ENCODE data around the gene NUP37. TPM values are rescaled to one million over a fixed set of nuclear protein-coding genes. Genes with fewer than 3 reads are reported as not detected.
A peak's percentile ranks its signal among the peaks of the same experiment; 100 is the strongest.

Gene NUP37
- total RNA-seq, 2 experiments from 2014 or later: 47.7 to 49.2 TPM

- H3K9me3 Mint-ChIP-seq: no peaks in the 10 kb centered on the region
- no peak for DNase-seq
- ATAC-seq (ENCODE audit: low read depth): no peak
- H3K27ac Mint-ChIP-seq: no peak overlapping the region
- H3K27me3 Mint-ChIP-seq: peaks cover 1% of the 10 kb centered on the region
- POLR2A ChIA-PET: no interaction called here
- peaks cover 4% of the 10 kb centered on the region for H3K36me3 Mint-ChIP-seq
- no peak overlapping the region for H3K4me3 Mint-ChIP-seq
- H3K4me1 Mint-ChIP-seq: peaks cover 7% of the 10 kb centered on the region
Measured at GRCh38 chr12:102067574-102068258, 52.2 kb downstream of the NUP37 start.

GRCh38 chr12:102064476-102064875 is 55.4 kb downstream of the NUP37 start:
- Mint-ChIP-seq H3K4me3 (no peak overlapping the region), H3K27ac (no peak overlapping the region), H3K36me3 (peaks cover 4% of the 10 kb centered on the region), H3K27me3 (peaks cover 1% of the 10 kb centered on the region), H3K4me1 (peaks cover 18% of the 10 kb centered on the region), H3K9me3 (no peaks in the 10 kb centered on the region)
- ATAC-seq (ENCODE audit: low read depth): no peak
- POLR2A ChIA-PET: no interaction called here
- no peak for DNase-seq

- Mint-ChIP-seq H3K36me3 (peaks cover 11% of the 10 kb centered on the region), H3K9me3 (no peaks in the 10 kb centered on the region), H3K27ac (no peak overlapping the region), H3K4me3 (no peak overlapping the region), H3K4me1 (peaks cover 28% of the 10 kb centered on the region), H3K27me3 (peaks cover 1% of the 10 kb centered on the region)
- DNase-seq (no peak), ATAC-seq (ENCODE audit: low read depth) (no peak)
- POLR2A ChIA-PET: no interaction called here
Measured at GRCh38 chr12:102063069-102063468, 56.8 kb downstream of the NUP37 start.

- Mint-ChIP-seq H3K9me3 (no peaks in the 10 kb centered on the region), H3K36me3 (peaks cover 17% of the 10 kb centered on the region), H3K27me3 (peaks cover 1% of the 10 kb centered on the region), H3K4me3 (peak overlapping the region; percentile 96), H3K4me1 (peaks cover 28% of the 10 kb centered on the region), H3K27ac (peak overlapping the region; percentile 98)
- POLR2A ChIA-PET: interaction anchor here (0.6 to 1.8 kb wide), 9 partner anchors 11 to 421 kb away, joined by 3 to 19 read pairs (median 5); partner anchors contain the start of genes NUP37 and PARPBP
- no peak for DNase-seq
- ATAC-seq (ENCODE audit: low read depth): no peak
Measured at GRCh38 chr12:102062419-102062806, 57.5 kb downstream of the NUP37 start.

- Mint-ChIP-seq H3K4me1 (peaks cover 28% of the 10 kb centered on the region), H3K4me3 (peak within 1 kb of the TSS; percentile 96), H3K27ac (peak within 1 kb of the TSS; percentile 98), H3K36me3 (peaks cover 23% of the 10 kb centered on the region), H3K9me3 (no peaks in the 10 kb centered on the region), H3K27me3 (peaks cover 1% of the 10 kb centered on the region)
- POLR2A ChIA-PET: interaction anchor here (0.6 to 1.8 kb wide), 10 partner anchors 10 to 422 kb away, joined by 3 to 19 read pairs (median 5); partner anchors contain the start of genes NUP37 and PARPBP
- peak; percentile 93 for ATAC-seq (ENCODE audit: low read depth)
- peak; percentile 92 for DNase-seq
Measured at GRCh38 chr12:102061560-102062418, 58.1 kb downstream of the NUP37 start, which contains the start of gene WASHC3. Gene WASHC3, minus strand, starts transcription at chr12:102061991. Its CDS starts 29 bp downstream, at chr12:102061962.

GRCh38 chr12:102061096-102061559 is 58.8 kb downstream of the NUP37 start:
- Mint-ChIP-seq H3K27me3 (peaks cover 1% of the 10 kb centered on the region), H3K36me3 (peaks cover 30% of the 10 kb centered on the region), H3K27ac (peak overlapping the region; percentile 98), H3K4me3 (peak overlapping the region; percentile 96), H3K4me1 (peaks cover 32% of the 10 kb centered on the region), H3K9me3 (no peaks in the 10 kb centered on the region)
- POLR2A ChIA-PET: interaction anchor here (1.2 to 1.8 kb wide), 7 partner anchors 9 to 59 kb away, joined by 5 to 19 read pairs (median 5); partner anchors contain the start of genes NUP37 and PARPBP
- ATAC-seq (ENCODE audit: low read depth): peak; percentile 26
- no peak for DNase-seq

GRCh38 chr12:102059343-102059742 is 60.6 kb downstream of the NUP37 start:
- ATAC-seq (ENCODE audit: low read depth): peak; percentile 37
- POLR2A ChIA-PET: no interaction called here
- peaks cover 34% of the 10 kb centered on the region for H3K4me1 Mint-ChIP-seq
- H3K27ac Mint-ChIP-seq: peak overlapping the region; percentile 54
- H3K27me3 Mint-ChIP-seq: no peaks in the 10 kb centered on the region
- no peaks in the 10 kb centered on the region for H3K9me3 Mint-ChIP-seq
- peaks cover 45% of the 10 kb centered on the region for H3K36me3 Mint-ChIP-seq
- no peak for DNase-seq
- H3K4me3 Mint-ChIP-seq: peak overlapping the region; percentile 45

- POLR2A ChIA-PET: no interaction called here
- H3K4me1 Mint-ChIP-seq: peaks cover 29% of the 10 kb centered on the region
- no peak overlapping the region for H3K4me3 Mint-ChIP-seq
- no peak for DNase-seq
- no peaks in the 10 kb centered on the region for H3K27me3 Mint-ChIP-seq
- no peaks in the 10 kb centered on the region for H3K9me3 Mint-ChIP-seq
- H3K36me3 Mint-ChIP-seq: peaks cover 66% of the 10 kb centered on the region
- ATAC-seq (ENCODE audit: low read depth): no peak
- H3K27ac Mint-ChIP-seq: no peak overlapping the region
Measured at GRCh38 chr12:102054345-102054744, 65.6 kb downstream of the NUP37 start.

- no peak overlapping the region for H3K27ac Mint-ChIP-seq
- H3K36me3 Mint-ChIP-seq: peaks cover 62% of the 10 kb centered on the region
Measured at GRCh38 chr12:102053062-102053349, 66.9 kb downstream of the NUP37 start.

GRCh38 chr12:102052192-102053061 is 67.5 kb downstream of the NUP37 start:
- Mint-ChIP-seq H3K36me3 (peaks cover 56% of the 10 kb centered on the region), H3K4me1 (peaks cover 20% of the 10 kb centered on the region), H3K27me3 (no peaks in the 10 kb centered on the region), H3K9me3 (no peaks in the 10 kb centered on the region), H3K4me3 (no peak overlapping the region), H3K27ac (no peak overlapping the region)
- no peak for DNase-seq
- ATAC-seq (ENCODE audit: low read depth): peak; percentile 14
- POLR2A ChIA-PET: interaction anchor here (2.9 kb wide), 1 partner anchor 9 kb away, joined by 10 read pairs; the partner anchor contains the start of gene WASHC3

More at GRCh38 chr12:102053062-102053349, 66.9 kb downstream of the NUP37 start:
- POLR2A ChIA-PET: interaction anchor here (2.9 kb wide), 1 partner anchor 9 kb away, joined by 10 read pairs; the partner anchor contains the start of gene WASHC3
- ATAC-seq (ENCODE audit: low read depth) (no peak), DNase-seq (no peak)
- Mint-ChIP-seq H3K27me3 (no peaks in the 10 kb centered on the region), H3K4me1 (peaks cover 20% of the 10 kb centered on the region), H3K9me3 (no peaks in the 10 kb centered on the region), H3K4me3 (no peak overlapping the region)

GRCh38 chr12:102051431-102051965 is 68.4 kb downstream of the NUP37 start:
- Mint-ChIP-seq H3K9me3 (no peaks in the 10 kb centered on the region), H3K4me3 (no peak overlapping the region), H3K27me3 (no peaks in the 10 kb centered on the region), H3K4me1 (peaks cover 18% of the 10 kb centered on the region), H3K27ac (no peak overlapping the region), H3K36me3 (peaks cover 48% of the 10 kb centered on the region)
- POLR2A ChIA-PET: interaction anchor here (2.9 kb wide), 1 partner anchor 10 kb away, joined by 10 read pairs; the partner anchor contains the start of gene WASHC3
- ATAC-seq (ENCODE audit: low read depth) (no peak), DNase-seq (no peak)

GRCh38 chr12:102050660-102051430 is 69.1 kb downstream of the NUP37 start:
- POLR2A ChIA-PET: interaction anchor here (2.9 kb wide), 1 partner anchor 11 kb away, joined by 10 read pairs; the partner anchor contains the start of gene WASHC3

More at GRCh38 chr12:102050660-102051430, 69.1 kb downstream of the NUP37 start:
- Mint-ChIP-seq H3K27me3 (no peaks in the 10 kb centered on the region), H3K27ac (peak overlapping the region; percentile 17), H3K4me3 (no peak overlapping the region), H3K36me3 (peaks cover 46% of the 10 kb centered on the region), H3K9me3 (no peaks in the 10 kb centered on the region), H3K4me1 (peaks cover 17% of the 10 kb centered on the region)
- ATAC-seq (ENCODE audit: low read depth) (no peak), DNase-seq (no peak)

Measured in activated naive CD8-positive, alpha-beta T cell treated with anti-CD3 and anti-CD28 coated beads, Interleukin-2, amount 10 ng/mL, durations not matched to agents 7 days and 5 days (primary cell).